Measurements from ENCODE around the gene PRKCD. TPM values are rescaled to one million over a fixed set of nuclear protein-coding genes. Genes with fewer than 3 reads are reported as not detected.

PRKCD gene
- total RNA-seq, 1 donor from 2014 or later, result 0.82 TPM

GRCh38 chr3:53227993-53228885 lies 67.2 kb downstream of the PRKCD start:
- FAIRE-seq (no peak), DNase-seq (ENCODE audit: low spot score in 2 of 2) (peak in 1 of 2 donors; percentile 4)

DNA sequence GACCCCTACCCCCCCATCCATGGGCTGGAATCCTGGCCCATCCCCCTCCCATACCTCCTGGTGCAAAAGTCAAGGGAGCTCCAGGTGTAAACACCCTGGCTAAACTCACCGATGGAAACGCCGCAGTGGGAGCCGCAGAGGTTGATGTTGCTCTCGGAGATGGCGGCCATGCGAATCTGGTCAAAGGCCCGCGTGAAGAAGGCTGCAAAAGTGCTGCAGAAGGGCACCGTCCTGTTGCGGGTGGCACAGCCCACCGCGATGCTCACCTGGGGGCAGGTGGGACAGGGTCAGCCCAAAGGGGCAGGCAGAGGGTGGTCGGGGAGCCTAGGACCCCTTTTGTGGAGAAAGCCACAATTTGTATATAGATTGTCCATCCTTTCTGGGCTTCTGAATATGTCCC lies 68.2 kb downstream of the PRKCD start:
- peak in 1 of 2 donors; percentile 3 for DNase-seq (ENCODE audit: low spot score in 2 of 2)
- FAIRE-seq, result no peak

DNA sequence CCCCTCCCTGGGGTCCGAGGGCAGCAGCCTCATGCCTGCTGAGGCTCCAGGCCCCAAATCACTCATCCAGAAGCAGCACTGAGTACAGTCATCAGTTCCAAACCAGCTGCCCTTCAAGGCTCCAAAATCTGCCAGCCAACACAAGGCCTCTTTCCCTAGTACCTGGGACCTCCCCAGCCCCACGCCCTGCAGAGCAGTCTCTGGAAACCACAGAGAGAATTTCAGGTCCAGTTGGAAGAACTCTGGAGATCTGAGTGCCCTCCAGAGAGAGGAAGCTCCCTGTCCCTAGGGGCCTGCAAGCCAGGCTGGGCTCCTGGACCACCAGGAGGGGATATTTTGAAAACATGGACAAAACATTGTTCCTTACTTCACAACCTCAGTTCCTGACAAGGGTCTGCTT lies 68.6 kb downstream of the PRKCD start:
- DNase-seq (ENCODE audit: low spot score in 2 of 2) (peak in 1 of 2 donors; percentile 2), FAIRE-seq (no peak)

DNA sequence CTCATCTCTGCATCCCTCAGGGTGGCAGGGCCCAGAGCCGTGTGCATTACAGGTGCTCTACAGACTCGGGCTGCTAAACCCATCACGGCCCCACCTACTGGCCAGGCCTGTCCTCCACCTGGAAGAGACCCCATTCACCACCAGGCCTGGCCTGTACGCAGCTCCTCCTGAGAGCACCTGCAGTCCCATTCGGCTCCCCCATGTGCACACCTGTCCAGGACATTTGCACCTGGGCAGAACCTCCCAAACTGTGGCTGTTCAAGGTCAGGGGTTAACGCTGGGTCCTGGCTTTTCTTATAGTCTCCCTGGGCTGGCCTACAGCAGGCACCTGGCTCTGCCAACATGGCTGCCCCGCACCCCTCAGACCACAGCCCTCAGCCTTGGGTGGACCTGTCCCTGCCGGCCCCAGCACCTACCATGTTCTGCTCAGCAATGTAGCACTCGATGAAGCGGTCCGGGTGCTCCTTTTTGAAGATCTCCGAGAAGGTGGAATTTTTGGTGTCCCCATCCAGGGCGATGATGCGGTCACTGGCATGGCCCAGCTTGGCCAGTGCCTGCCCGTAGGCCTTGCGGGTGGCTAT lies 69.1 kb downstream of the PRKCD start:
- no peak for FAIRE-seq
- DNase-seq (ENCODE audit: low spot score in 2 of 2), result peak in 1 of 2 donors; percentile 11

DNA sequence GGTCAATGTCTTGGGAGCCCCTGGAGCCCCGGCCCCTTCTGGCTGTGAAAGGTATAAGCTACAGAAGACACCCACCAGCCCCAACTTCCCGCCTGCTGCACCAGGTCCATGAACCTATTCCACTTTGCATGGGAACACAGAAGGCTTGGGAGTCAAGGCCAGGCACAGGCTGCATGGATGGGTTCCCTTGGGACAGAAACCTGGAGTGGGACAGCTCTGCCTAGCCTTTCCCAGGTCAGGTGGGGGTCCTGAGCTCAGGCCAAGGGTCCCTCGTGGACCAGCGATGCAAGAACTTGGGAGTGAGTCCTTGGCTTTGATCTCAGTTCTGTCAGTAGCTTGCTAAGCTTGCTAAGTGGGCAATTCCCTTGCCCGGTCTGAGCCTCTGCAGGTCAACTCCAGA lies 69.8 kb downstream of the PRKCD start:
- no peak for FAIRE-seq
- peak in 1 of 2 donors; percentile 3 for DNase-seq (ENCODE audit: low spot score in 2 of 2)

DNA sequence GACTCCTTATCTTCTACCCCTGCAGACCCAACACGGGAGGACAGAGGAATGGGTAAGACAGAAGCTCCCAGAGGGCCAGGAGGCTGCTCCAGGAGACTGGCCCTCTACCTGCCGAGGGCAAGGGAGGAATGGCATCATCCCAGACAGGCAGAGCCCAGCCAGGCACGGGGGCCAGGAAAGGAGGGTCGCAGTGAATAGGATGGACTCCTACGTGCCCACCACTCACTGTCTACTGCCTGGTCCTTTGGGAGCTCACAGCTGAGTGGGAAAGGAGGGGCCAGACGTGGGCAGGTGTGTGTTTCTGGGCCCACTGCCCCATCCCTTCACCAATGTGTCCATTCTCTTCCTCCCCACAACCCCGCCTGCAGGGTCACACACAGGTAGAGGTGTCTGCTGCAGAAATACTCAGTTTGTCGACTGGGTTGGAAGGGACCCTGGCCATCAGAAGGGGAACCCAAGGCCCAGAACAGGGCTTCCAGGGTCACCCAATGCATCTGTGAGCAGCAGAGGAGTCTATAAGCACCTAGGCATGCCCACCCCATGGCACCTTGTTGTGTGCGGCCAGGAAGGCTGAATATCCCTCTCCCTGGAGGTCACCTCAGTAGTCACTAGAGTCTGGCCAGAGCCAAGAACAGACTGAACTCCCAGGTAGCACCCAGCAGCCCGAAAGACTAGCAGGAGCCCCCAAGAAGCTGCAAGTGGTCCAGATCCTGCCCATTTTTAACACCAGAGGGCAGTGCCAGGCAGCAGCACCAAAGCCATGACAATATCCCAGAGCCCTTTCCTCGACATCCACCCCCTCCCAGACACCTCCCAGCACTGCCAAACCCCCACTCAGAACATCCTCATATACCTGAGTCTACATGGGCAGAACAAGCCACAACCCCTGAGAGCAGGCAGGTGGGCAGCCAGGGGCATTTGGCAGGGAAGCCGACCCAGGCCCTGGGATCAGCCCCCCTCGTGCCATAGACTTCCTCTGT lies 70.8 kb downstream of the PRKCD start:
- peak in 1 of 2 donors; percentile 6 for DNase-seq (ENCODE audit: low spot score in 2 of 2)
- no peak for FAIRE-seq

GRCh38 chr3:53232641-53233377 lies 71.8 kb downstream of the PRKCD start:
- no peak for DNase-seq (ENCODE audit: low spot score in 2 of 2)
- FAIRE-seq, result no peak

DNA sequence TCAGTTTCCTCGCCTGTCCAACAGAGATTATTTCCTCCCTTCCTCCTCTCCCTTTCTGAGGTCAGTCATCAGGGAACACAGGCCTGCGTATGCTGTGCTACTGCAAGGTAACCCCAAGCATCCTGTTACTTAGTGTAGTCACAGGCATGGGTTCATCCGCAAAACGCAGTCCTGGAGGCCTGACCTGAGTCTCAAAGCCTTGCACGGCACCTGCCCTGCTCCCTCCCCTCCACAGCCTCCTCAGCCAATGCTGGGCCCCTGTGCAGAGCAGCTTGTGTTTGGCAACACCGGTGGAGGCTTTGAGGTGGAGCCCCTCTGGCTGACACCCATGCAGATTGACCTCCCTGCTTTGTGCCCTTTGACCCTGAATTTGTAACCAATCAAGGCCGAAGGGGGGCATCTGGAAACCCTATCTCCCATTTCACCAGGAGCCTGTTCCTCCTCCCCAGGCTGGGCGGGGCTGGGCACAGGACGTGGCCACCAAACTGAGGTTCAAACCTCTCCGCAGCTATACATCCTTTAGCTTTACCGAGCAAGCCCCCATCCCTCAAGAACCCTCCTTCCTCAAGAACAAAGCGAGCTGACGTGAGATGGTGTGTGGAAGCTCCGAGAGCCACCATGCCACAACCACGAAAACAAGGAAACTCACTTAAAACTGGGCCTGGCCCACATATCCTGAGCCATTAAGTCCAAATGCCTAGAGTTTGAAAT lies 73.3 kb downstream of the PRKCD start:
- FAIRE-seq, result no peak
- no peak for DNase-seq (ENCODE audit: low spot score in 2 of 2)

- FAIRE-seq, result no peak
- no peak for DNase-seq (ENCODE audit: low spot score in 2 of 2)
Observed at GRCh38 chr3:53234841-53235232, 73.8 kb downstream of the PRKCD start.

GRCh38 chr3:53235545-53235944 lies 74.5 kb downstream of the PRKCD start:
- no peak for FAIRE-seq
- no peak for DNase-seq (ENCODE audit: low spot score in 2 of 2)

DNA sequence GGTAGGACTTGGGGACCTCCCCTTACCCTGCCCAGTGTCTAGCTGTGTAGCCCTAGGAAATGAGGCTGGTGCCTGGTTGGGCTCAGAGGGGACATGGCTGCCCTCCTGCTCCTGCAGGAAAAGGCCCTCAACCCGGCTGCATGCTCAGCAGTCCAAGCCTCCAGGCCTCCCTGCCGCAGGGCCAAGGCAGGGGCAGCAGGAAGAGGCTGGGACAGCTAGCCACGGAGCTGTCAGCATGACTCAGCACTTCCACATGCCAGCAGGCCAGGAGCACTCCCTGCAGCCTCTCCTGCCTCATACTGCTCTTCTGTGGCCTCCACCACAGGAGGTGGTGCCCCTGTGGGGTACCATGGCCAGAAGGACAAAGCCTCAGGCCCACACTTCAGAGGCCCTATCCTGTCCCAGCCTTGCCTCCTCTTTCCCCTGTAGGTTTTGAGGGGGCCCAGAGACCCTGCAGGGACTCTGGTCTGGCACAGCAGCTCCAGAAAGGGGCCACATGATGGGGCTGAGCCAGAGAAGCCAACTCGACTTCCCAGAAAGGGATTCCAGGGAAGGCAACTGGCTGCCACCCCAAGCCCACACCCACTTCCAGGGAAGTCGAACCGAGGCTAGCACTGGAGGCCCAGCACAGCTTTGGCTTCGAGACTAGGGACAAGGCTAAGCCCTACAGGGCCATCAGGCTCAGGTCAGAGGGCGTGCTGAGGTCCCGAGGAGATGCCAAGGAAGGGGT lies 75.3 kb downstream of the PRKCD start:
- DNase-seq (ENCODE audit: low spot score in 2 of 2), result peak; percentile 43 to 72
- no peak for FAIRE-seq

- DNase-seq (ENCODE audit: low spot score in 2 of 2) (no peak), FAIRE-seq (no peak)
Observed at GRCh38 chr3:53238051-53238850, 77.2 kb downstream of the PRKCD start.

GRCh38 chr3:53238886-53239285 lies 77.9 kb downstream of the PRKCD start:
- FAIRE-seq (no peak), DNase-seq (ENCODE audit: low spot score in 2 of 2) (no peak)

GRCh38 chr3:53239800-53240199 lies 78.8 kb downstream of the PRKCD start:
- no peak for FAIRE-seq
- DNase-seq (ENCODE audit: low spot score in 2 of 2), result no peak

DNA sequence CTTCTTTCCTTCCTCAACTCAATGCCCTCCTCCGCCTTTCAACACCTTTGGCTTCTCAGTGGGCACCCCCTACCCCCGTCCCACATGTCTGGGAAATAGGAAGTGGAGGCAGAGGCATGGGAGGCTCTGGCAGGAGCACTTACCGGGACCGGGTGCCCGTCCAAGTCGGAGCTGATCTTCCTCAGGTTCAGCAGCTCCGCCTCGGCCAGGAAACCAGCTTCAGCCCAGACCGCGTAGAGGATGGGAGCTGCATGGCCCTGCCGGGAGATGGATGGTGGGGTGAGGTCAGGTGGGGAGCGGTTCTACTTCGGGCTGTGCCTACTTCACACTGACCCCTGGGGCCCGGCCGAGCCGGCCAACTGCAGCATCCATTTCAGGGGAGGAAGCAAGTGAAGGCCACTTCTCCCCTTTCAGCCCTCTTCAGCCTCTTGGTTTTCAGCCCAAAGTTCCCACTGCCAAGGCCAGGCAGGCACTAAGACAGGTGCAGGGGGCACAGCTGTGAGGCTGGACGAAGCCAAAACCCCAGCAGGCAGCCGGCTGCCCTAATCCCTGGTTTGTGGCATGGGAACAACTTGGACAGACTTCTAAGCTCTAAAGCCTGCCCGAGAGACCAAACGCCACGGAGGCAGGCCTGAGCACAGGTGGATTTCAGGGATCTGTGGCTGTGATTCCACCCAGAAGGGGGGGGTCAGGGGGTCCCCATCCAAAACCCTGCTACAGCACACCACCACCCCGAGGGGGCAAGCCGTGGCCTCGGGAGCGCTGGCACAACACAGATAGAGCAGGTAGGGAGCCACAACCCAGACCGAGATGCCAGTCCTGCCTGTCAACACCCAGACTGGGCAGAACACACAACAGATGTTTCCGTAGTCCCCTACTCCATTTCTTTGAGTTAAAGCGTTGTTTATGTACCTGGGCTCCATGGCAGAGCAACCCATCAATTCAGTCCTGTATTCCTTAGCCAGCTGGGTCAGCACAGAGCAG lies 80.3 kb downstream of the PRKCD start:
- DNase-seq (ENCODE audit: low spot score in 2 of 2) (no peak), FAIRE-seq (no peak)

GRCh38 chr3:53242155-53242554 lies 81.1 kb downstream of the PRKCD start:
- DNase-seq (ENCODE audit: low spot score in 2 of 2) (no peak), FAIRE-seq (no peak)
